WTC11 (cell line): ENCODE results near the gene HAVCR2.

Source experiments
- AR ChIP-seq: fragments of 250-450 bp; sonication (Bioruptor Pico); IDR thresholded peaks from 2 replicates; pipeline ENCODE4 v1.9.0; 2021; ENCODE audit warnings: mild to moderate bottlenecking
- CTCF ChIP-seq: fragments of 200-600 bp; IDR thresholded peaks from 2 replicates; pipeline ENCODE4 v1.8.0; 2022; ENCODE audit warnings: antibody characterized with exemption
- E2F5 ChIP-seq: sonication (generic); formaldehyde crosslinking; IDR thresholded peaks from 2 replicates; pipeline ENCODE4 v1.8.1; 2022; ENCODE audit warnings: mild to moderate bottlenecking, moderate library complexity, missing genetic modification reagents
- IRF1 ChIP-seq: sonication (generic); formaldehyde crosslinking; IDR thresholded peaks from 2 replicates; pipeline ENCODE4 v1.8.0; 2023; ENCODE audit warnings: missing genetic modification reagents
- MYBL2 ChIP-seq: sonication (generic); formaldehyde crosslinking; IDR thresholded peaks from 2 replicates; pipeline ENCODE4 v1.8.1; 2023; ENCODE audit warnings: mild to moderate bottlenecking, moderate library complexity, missing genetic modification reagents
- NR2C2 ChIP-seq: sonication (generic); formaldehyde crosslinking; IDR thresholded peaks from 2 replicates; pipeline ENCODE4 v1.8.0; 2022; ENCODE audit warnings: mild to moderate bottlenecking, missing genetic modification reagents
- TEAD4 ChIP-seq: sonication (generic); formaldehyde crosslinking; IDR thresholded peaks from 2 replicates; pipeline ENCODE4 v1.8.0; 2022; ENCODE audit warnings: mild to moderate bottlenecking, missing genetic modification reagents
- ZNF121 ChIP-seq: sonication (generic); formaldehyde crosslinking; IDR thresholded peaks from 2 replicates; pipeline ENCODE4 v1.8.0; 2023; ENCODE audit warnings: missing genetic modification reagents

- TF ChIP-seq CTCF (no peak), E2F5 (CRISPR knock-in tag) (no peak), IRF1 (CRISPR knock-in tag) (no peak), ZNF121 (CRISPR knock-in tag) (no peak), TEAD4 (no peak), NR2C2 (no peak), AR (CRISPR knock-in tag) (no peak), MYBL2 (CRISPR knock-in tag) (no peak)
Measured at GRCh38 chr5:157113002-157113401, 4.2 kb upstream of the HAVCR2 start.
